ENCODE measurements around the gene UBE4A.
A peak's percentile ranks its signal among the peaks of the same experiment; 100 is the strongest.

The UBE4A gene

DNA sequence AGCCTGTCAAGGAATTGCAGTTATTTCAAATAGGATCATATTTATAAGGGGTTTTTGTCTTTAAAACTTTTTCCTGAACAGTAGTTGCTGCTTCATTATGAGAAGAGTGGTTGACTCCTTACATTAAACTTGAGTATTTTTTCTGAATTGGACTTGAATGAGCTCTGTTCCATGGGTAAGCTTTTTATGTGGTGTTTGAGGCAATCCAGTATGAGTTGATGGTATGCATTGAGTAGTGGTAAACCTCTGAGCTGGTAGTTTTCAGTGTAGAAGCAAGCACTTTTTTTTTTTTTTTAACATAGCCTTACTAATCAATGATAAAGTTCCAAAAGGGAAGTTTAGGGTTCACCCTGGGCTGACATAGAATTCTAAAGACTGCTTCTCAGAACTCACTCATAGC is 80.2 kb downstream of the UBE4A start:
- DNase-seq (ENCODE audit: low spot score) = no peak
- TF ChIP-seq, protein P1, sequence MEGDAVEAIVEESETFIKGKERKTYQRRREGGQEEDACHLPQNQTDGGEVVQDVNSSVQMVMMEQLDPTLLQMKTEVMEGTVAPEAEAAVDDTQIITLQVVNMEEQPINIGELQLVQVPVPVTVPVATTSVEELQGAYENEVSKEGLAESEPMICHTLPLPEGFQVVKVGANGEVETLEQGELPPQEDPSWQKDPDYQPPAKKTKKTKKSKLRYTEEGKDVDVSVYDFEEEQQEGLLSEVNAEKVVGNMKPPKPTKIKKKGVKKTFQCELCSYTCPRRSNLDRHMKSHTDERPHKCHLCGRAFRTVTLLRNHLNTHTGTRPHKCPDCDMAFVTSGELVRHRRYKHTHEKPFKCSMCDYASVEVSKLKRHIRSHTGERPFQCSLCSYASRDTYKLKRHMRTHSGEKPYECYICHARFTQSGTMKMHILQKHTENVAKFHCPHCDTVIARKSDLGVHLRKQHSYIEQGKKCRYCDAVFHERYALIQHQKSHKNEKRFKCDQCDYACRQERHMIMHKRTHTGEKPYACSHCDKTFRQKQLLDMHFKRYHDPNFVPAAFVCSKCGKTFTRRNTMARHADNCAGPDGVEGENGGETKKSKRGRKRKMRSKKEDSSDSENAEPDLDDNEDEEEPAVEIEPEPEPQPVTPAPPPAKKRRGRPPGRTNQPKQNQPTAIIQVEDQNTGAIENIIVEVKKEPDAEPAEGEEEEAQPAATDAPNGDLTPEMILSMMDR (IDR thresholded peaks at IDR 0.05; ENCODE audit: extremely low read depth, missing control alignments) = no peak

DNA sequence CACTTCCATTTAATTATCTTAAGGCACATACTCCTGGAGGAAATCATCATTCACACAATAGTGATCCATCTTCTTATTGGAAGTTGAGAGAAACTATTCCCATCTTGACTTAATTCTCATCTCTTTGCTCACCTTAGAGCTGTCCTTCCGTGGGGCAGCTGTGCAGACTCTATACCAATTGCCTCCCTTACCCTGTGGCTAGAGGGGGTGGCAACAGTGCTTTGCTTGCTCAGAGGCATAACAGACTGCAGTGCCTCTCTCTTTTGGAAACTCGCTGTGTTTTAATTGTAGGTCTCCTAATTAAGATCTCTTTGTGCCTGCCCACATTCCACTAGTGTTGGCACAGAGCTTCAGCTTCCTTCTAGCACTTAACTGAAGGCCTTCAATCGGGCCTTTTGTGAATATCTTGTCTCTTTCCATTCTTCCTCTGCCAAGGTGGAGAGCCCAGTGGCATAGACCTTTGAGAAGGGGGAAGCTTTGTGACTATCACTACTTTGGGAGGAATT is 82.4 kb downstream of the UBE4A start:
- TF ChIP-seq, protein P1 (IDR thresholded peaks at IDR 0.05; ENCODE audit: extremely low read depth, missing control alignments) = no peak
- DNase-seq (ENCODE audit: low spot score) = no peak

DNA sequence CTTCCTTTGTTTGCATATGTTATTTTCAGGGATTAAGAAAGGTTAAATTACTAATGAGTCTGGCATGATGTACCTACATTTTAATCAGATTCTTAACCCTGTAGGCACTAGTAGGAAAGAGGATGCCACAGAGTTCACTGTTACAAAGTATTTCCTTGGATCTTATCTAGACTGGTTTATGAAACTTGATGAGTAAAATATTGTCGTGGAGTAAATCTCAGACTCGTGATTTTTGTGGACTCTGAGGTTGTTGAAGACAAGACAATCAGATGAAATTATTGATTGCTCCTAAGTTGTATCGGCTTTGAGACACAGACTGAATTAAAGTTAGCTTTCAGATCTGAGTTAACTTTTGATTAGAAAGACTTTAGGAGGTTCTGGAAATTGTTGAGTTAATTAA is 82.9 kb downstream of the UBE4A start:
- DNase-seq (ENCODE audit: low spot score) = no peak
- TF ChIP-seq, protein P1 (IDR thresholded peaks at IDR 0.05; ENCODE audit: extremely low read depth, missing control alignments) = no peak

DNA sequence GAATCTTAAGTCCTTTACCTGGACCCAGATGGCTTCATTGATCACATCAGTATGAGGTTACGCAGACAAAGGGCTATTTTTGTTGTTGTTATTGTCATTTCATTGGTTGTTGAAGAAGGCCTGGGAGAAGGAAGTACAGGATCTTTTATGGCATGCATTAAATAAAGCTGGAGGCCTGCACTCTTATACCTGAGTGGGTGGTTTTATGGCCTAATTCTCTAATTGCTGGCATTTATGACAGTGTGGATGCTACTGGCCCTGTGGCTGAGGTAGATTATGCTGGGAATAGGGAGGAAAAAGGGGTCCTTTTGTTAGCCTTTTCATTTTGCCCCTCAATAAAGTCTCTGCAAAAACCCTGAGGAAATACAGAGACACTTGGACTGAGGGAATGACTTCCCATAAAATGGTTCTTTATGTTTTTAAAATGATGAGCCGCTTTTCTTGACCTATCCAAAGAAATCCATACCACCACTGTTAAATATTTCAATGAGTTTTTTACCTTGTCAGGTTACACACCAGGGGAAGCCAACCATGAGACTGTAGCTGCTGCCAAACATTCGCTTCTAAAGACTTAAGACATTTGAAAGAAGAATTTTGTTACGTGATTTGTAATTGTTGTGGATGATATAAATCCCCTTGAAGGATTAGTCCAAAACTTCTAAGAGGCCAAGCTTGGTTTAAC is 83.6 kb downstream of the UBE4A start:
- no peak for DNase-seq (ENCODE audit: low spot score)
- TF ChIP-seq, protein P1 (IDR thresholded peaks at IDR 0.05; ENCODE audit: extremely low read depth, missing control alignments) = no peak

DNA sequence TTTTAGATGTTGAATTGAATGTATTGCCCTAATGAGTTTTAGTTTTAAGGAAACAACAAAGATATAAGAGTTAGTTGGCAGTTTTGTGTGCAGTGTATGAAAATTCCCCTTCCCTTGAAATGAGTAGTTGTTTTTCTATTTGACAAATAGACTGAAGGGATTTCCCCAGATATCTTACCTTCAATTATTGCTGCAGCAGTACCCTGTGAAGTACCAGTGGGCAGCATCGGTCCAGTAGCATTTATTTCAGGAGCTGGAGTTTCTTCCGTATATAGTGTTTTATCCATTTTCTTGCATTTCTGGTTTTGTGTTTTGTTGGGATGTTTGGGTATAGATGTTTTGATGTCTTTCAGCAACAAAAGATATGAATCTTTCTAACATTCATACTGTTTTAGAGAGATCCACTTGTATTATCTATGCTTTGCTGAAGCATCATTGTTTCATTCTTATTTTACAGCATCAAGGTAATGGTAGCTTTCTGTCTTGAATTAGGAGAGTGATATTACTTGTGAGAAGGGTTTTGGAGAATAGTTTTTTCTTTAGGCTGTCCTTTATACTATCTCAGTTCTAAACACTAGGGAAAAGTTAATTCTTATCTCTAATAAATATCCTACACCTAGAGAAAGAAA is 84.3 kb downstream of the UBE4A start:
- DNase-seq (ENCODE audit: low spot score) = peak; percentile 45

DNA sequence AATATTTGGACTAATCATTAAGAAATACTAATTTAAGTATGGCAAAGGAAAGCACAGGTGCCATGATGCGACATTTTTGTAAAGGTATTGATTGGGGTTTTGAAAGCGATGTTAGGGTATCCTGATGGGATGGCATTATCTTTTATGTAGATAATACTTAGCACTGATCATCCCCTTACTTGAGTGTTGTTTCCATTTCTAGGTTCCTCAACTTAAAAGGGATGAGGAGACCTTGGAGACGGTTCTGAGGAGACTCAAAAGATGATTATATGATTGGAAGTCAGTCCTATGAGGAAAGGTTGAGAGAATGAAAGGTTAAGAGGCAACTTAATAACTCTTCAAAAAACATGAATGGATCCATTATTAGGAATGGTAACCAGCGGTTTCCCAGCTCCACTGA is 88.0 kb downstream of the UBE4A start:
- TF ChIP-seq, protein P1 (IDR thresholded peaks at IDR 0.05; ENCODE audit: extremely low read depth, missing control alignments) = no peak
- DNase-seq (ENCODE audit: low spot score) = no peak

More for the DNA sequence above, 84.3 kb downstream of the UBE4A start:
- TF ChIP-seq, protein P1 (IDR thresholded peaks at IDR 0.05; ENCODE audit: extremely low read depth, missing control alignments) = no peak

DNA sequence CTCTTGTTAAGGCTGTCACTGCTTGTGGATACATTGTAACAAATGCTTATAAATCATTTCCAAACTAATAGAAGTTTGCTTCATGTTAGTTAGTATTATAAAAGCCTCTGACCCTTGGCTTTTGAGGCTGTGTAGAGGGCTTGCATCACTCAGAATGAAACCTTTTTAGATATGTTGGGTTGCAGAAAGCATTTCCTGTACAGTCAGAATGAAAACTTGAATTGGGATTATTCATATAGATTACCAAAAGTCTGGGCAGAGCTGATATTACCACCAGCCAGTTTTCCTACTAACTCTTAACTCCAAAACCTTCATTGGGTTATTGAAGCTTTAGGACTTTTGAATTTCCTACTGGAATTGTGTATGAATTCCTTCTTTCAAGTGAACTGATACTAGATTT is 88.9 kb downstream of the UBE4A start:
- peak; percentile 70 for DNase-seq (ENCODE audit: low spot score)
- TF ChIP-seq, protein P1 (IDR thresholded peaks at IDR 0.05; ENCODE audit: extremely low read depth, missing control alignments) = no peak

All from GM20000 (cell line).